MM.1S (cell line): Measurements from ENCODE around the gene COG2.

Experiments
- EZH2 ChIP-seq: fragments of 300-600 bp; sonication (generic); optimal IDR thresholded peaks from 2 replicates; pipeline ENCODE3; 2017; ENCODE audit warnings: low read depth, mild to moderate bottlenecking, antibody characterized with exemption, low read length, mixed read lengths
- TF ChIP-seq, protein P1 (sequence below): fragments of 300-600 bp; sonication (generic); IDR thresholded peaks from 2 replicates; pipeline ENCODE4 v1.5.1; 2016; ENCODE audit warnings: antibody characterized with exemption, low read length, mixed read lengths

DNA sequence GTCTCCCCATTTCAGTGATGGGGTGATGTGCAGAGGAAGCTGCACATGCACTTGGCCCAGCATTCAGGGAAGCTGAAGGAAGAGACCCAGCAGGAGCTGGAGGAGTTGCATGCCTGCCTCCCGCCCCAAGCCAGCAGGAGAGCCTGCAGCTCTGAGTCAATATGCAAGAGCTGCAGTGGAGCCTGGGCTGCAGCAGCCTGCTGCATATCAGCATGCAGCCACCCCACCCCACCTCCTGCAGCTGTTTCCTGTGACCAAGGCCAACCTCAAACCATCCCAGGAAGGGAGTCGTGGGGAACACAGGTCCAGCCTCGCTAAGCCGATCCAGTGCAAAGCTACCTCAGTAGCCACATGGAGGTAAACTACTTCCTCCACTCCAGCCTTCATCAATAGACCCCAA lies 52.7 kb downstream of the COG2 start:
- TF ChIP-seq, protein P1, sequence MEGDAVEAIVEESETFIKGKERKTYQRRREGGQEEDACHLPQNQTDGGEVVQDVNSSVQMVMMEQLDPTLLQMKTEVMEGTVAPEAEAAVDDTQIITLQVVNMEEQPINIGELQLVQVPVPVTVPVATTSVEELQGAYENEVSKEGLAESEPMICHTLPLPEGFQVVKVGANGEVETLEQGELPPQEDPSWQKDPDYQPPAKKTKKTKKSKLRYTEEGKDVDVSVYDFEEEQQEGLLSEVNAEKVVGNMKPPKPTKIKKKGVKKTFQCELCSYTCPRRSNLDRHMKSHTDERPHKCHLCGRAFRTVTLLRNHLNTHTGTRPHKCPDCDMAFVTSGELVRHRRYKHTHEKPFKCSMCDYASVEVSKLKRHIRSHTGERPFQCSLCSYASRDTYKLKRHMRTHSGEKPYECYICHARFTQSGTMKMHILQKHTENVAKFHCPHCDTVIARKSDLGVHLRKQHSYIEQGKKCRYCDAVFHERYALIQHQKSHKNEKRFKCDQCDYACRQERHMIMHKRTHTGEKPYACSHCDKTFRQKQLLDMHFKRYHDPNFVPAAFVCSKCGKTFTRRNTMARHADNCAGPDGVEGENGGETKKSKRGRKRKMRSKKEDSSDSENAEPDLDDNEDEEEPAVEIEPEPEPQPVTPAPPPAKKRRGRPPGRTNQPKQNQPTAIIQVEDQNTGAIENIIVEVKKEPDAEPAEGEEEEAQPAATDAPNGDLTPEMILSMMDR = no peak
- TF ChIP-seq EZH2 = no peak
